Esophagus squamous epithelium (tissue), 4 donors: ENCODE data around the gene SCARB2.

Experiments
- POLR2A ChIP-seq, 4 donors: fragments of 450-650 bp; IDR thresholded peaks; one replicate each; pipeline ENCODE4 v1.6.1; 2017; ENCODE audit warnings: antibody characterized with exemption in 4 of 4, mild to moderate bottlenecking in 4 of 4, moderate library complexity in 3 of 4
- TF ChIP-seq, protein P1 (sequence below), 6 experiments: fragments of 450-650 bp in 4 of 6; fragments of 200-600 bp in 2 of 6; sonication (generic) in 2 of 6; IDR thresholded peaks; one replicate each; pipeline ENCODE4 v1.5.1; 2016 to 2019; ENCODE audit warnings: antibody characterized with exemption in 6 of 6, mild to moderate bottlenecking in 4 of 6, moderate library complexity in 4 of 6

DNA sequence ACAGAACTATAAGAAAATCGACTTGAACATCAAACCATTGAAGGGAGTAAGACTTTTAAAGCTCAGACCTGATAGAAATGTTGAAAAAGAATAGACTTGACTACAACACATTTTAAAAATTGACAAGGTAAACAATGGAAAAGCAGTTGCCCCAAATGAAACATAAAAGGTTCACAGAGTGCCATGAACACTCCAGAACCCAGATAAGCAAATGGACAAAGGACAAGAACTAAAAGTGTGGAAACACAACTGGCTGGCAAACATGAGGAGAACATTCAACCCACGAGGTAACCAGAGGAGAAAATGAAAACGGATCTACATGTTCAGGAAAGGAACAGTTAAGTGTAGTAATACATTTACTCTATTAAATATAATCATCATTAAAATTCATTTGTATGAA is 26.5 kb downstream of the SCARB2 start:
- TF ChIP-seq, protein P1, sequence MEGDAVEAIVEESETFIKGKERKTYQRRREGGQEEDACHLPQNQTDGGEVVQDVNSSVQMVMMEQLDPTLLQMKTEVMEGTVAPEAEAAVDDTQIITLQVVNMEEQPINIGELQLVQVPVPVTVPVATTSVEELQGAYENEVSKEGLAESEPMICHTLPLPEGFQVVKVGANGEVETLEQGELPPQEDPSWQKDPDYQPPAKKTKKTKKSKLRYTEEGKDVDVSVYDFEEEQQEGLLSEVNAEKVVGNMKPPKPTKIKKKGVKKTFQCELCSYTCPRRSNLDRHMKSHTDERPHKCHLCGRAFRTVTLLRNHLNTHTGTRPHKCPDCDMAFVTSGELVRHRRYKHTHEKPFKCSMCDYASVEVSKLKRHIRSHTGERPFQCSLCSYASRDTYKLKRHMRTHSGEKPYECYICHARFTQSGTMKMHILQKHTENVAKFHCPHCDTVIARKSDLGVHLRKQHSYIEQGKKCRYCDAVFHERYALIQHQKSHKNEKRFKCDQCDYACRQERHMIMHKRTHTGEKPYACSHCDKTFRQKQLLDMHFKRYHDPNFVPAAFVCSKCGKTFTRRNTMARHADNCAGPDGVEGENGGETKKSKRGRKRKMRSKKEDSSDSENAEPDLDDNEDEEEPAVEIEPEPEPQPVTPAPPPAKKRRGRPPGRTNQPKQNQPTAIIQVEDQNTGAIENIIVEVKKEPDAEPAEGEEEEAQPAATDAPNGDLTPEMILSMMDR (IDR thresholded peaks at IDR 0.05) = no peak
- TF ChIP-seq POLR2A (IDR thresholded peaks at IDR 0.05) = no peak
